Measurements from ENCODE around the gene BACH2. TPM values are rescaled to one million over a fixed set of nuclear protein-coding genes. Genes with fewer than 3 reads are reported as not detected.
"Not testable (repeated sequence)": the region's sequence is repeated elsewhere in the genome, so short reads cannot be mapped to it uniquely, and the experiment has no call there.

Gene BACH2
- polyA plus RNA-seq, 4 donors = 9.7 to 12.2 (median 10.3) TPM

DNA sequence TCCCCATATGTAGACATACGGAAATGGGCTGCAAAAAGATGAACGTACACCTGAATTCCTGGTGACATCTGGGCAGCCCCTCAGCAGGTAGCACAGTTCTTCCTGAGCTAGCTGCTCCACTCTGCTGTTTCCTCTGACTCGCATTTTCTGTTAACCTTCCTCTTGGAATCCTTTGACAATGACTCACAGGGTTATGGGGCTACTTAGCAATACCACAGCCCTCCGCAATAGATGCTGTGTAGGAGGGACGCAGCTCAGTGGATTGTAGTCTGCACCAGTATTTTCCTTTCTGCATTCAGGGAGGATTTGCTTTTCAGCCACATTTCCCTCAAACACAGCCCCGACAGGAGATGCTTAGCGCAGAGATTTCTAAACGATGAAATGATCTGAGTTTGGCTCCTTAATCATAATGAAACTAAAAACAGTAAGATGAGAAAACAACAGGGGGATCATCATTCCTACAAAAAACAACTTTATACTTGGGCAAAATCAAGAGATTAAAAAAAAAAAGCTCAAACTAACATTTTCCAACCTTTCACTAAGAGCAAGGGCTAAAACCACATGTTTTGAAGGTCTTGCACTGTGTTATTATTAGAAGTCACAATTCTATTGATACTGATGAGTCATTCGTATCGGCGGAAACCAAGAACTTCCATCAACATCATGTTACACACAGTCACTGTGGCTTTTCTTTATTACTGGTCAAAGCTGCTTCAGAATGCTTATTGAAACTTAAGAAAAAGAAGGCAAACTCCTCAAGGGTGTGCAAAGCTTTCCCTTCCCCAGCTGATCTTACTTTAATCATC is 12.2 kb downstream of the BACH2 start:
- no peak for DNase-seq (ENCODE audit: low read depth in 4 of 4, low spot score in 3 of 4)

DNA sequence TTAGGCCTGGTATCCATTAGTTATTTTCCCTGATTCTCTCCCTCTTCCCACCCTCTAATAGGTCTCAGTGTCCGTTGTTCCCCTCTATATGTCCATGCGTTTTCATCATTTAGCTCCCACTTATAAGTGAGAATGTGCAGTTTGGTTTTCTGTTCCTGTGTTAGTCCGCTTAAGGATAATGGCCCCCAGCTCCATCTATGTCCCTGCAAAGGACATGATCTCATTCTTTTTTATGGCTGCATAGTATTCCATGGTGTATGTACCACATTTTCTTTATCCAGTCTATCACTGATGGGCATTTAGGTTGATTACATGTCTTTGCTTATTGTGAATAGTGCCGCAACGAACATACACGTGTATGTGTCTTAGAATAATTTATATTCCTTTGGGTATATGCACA is 14.4 kb downstream of the BACH2 start:
- DNase-seq (ENCODE audit: low read depth in 4 of 4, low spot score in 3 of 4) = not testable (repeated sequence)

- DNase-seq (ENCODE audit: low read depth in 4 of 4, low spot score in 3 of 4) = no peak
These were observed 18.5 kb downstream of the BACH2 start for GRCh38 chr6:90278129-90278528.

- no peak for DNase-seq (ENCODE audit: low read depth in 4 of 4, low spot score in 3 of 4)
These were observed 19.2 kb downstream of the BACH2 start for GRCh38 chr6:90277302-90278011.

- no peak for DNase-seq (ENCODE audit: low read depth in 4 of 4, low spot score in 3 of 4)
These were observed 22.1 kb downstream of the BACH2 start for GRCh38 chr6:90274451-90275030.

- no peak for DNase-seq (ENCODE audit: low read depth in 4 of 4, low spot score in 3 of 4)
These were observed 22.8 kb downstream of the BACH2 start for GRCh38 chr6:90273863-90274262.

DNA sequence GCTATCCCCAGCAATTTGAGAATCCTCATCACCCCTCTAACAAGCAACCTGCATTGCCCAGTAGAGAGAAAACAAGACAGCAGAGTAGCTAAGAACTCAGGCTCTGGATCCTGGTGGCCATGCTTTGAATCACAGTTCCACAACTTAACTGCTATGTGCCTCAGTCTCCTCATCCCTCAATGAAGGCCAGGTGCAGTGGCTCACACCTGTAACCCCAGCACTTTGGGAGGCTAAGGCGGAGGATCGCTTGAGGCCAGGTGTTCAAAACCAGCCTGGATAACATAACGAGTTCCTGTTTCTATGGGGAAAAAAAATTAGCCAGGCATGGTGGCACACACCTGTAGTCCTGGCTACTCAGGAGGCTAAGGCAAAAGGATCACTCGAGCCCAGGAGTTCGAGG is 23.7 kb downstream of the BACH2 start:
- DNase-seq (ENCODE audit: low read depth in 4 of 4, low spot score in 3 of 4) = no peak

DNA sequence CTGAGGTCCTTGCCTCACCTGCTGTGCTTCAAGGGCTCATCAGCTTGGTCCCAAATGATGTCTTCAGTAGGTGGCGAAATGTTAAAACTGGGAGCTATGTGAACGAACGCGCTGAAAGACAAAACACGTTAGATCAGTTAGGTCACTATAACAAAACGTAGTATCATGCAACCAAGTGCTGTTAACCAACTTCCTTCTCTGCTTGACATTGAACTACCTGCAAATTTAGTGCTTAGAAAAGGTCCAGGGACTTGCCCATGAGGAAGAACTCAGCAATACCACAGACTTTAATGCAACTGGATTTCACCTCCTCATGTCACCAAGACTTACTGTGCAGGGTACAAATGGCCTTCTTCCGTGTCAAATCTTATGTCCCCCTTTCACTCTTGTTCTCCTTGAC is 24.8 kb downstream of the BACH2 start:
- DNase-seq (ENCODE audit: low read depth in 4 of 4, low spot score in 3 of 4) = no peak

- no peak for DNase-seq (ENCODE audit: low read depth in 4 of 4, low spot score in 3 of 4)
These were observed 27.3 kb downstream of the BACH2 start for GRCh38 chr6:90269334-90269733.

GRCh38 chr6:90268178-90268577 is 28.5 kb downstream of the BACH2 start:
- DNase-seq (ENCODE audit: low read depth in 4 of 4, low spot score in 3 of 4) = no peak

DNA sequence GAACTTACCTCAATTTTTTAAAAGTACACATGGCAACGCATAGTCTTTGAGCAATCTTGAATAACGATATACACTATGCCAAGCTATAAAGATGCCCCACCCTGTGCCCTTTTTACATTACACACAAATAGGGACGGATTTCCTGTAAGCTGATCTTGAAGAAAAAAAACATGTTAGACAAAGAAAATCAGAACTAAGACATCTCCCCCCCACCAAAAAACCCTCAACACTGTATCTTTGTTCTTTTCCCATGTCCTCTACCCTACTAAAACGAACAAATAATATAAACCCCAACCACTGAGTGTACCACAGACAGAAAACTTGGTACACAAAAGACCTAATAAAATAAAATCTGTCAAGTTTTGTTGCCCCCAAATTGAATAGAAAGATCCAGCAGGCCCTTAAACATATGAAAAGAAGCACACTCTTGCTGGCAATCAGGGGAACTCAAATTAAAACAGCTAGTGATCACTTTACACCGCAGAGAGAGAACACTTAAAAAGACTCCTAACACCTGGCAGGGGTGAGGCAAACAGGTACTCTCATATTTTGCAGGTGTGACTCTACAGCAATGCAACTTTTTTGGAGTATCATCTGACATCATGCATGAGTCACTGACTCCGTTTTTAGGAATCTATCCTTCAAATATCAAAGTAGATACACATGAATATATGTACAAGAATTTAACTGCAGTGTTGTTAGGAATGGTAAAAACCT is 29.6 kb downstream of the BACH2 start:
- DNase-seq (ENCODE audit: low read depth in 4 of 4, low spot score in 3 of 4) = no peak

GRCh38 chr6:90264561-90264960 is 32.1 kb downstream of the BACH2 start:
- no peak for DNase-seq (ENCODE audit: low read depth in 4 of 4, low spot score in 3 of 4)

- DNase-seq (ENCODE audit: low read depth in 4 of 4, low spot score in 3 of 4) = no peak
These were observed 33.0 kb downstream of the BACH2 start for GRCh38 chr6:90263633-90264032.

GRCh38 chr6:90261801-90262200 is 34.8 kb downstream of the BACH2 start:
- DNase-seq (ENCODE audit: low read depth in 4 of 4, low spot score in 3 of 4) = no peak

GRCh38 chr6:90257486-90257738 is 39.2 kb downstream of the BACH2 start:
- DNase-seq (ENCODE audit: low read depth in 4 of 4, low spot score in 3 of 4) = no peak

DNA sequence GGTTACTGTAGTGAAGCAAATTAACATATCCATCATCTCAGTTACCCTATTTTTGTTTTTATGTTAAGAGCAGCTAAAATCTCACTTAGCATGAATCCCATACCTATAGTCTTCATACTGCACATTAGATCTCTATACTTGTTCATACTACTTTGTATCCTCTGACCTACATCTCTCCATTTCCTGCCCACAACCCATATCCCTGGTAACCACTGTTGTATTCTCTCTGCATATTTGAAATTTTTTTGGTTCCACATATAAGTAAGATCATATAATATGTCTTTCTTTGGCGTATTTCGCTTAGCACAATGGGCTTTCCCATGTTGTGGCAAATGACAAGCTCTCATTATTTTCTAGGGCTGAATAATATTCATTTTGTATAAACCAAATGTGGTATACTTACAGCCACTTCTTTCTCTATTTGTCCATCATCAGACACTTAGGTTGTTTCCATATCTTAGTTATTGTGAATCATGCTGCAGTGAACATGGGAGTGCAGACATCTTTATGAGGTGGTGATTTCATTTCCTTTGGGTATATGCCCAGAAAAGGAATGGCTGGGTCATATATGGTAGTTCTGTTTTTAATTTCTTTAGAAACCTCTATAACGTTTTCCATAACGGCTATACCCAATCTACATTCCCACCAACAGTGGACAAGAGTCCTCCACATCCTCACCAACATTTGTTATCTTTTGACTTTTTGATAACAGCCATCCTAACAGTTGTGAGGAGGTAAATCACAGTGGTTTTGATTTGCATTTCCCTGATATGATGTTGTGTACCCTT is 39.8 kb downstream of the BACH2 start:
- no peak for DNase-seq (ENCODE audit: low read depth in 4 of 4, low spot score in 3 of 4)

DNA sequence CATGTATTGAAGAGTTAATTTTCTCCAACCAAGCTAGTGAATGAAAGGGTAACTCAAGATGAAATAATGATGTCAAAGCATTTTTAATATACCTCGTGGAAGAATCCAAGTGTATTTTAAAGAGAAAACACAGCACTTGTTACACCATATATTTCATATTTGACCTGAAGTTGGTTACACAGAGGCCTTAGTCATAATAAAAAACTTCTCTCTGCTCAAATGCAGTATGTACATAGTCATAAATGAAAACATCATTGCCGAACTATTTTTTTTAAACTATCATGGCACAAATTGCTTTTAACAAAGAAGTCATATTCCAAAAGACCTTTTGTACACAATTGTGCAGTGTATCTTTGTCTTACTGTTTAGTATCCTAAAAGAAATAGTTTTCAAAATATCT is 43.0 kb downstream of the BACH2 start:
- no peak for DNase-seq (ENCODE audit: low read depth in 4 of 4, low spot score in 3 of 4)

DNA sequence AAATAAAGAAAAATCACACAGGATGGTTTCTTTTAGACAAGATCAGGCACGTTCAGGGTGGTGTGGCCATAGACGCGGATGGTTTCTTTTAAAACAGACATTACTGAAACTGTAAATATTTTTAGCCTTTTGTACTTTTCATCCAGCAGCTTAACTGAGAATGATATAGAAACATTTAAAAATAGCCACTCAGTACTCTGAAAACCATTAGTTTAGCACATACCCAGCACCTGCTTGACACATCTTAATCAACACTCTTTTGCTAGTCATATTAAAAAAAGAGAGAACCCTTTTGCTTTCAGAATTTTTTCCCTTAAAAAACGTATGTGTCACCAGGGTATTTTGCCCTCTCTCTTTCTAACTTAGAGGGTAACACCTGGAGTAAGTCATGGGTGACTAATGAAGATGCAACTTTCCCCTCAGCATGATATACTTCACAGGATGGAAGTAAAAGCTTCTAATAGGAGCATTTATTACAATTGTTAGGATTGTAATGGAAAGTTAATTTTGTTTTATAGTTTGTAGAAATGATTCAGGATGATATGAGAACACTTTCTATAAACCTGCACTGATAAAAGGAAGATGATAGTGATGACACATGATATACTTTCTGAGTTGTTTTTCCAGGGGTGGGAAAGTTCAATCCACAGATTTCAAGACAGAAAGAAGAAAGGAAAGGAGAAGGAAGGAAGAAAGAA is 45.2 kb downstream of the BACH2 start:
- no peak for DNase-seq (ENCODE audit: low read depth in 4 of 4, low spot score in 3 of 4)

- DNase-seq (ENCODE audit: low read depth in 4 of 4, low spot score in 3 of 4) = no peak
These were observed 46.2 kb downstream of the BACH2 start for GRCh38 chr6:90250405-90250804.

GRCh38 chr6:90249458-90249857 is 47.2 kb downstream of the BACH2 start:
- DNase-seq (ENCODE audit: low read depth in 4 of 4, low spot score in 3 of 4) = no peak

Data from right renal pelvis (tissue), 4 donors.